ENCODE data around the gene GALM. TPM values are rescaled to one million over a fixed set of nuclear protein-coding genes. Genes with fewer than 3 reads are reported as not detected.
"Not testable (repeated sequence)": the region's sequence is repeated elsewhere in the genome, so short reads cannot be mapped to it uniquely, and the experiment has no call there.

GALM gene
- total RNA-seq, 1 donor from 2014 or later = 17.6 TPM

GRCh38 chr2:38733300-38733971 is 67.5 kb downstream of the GALM start:
- no peak for DNase-seq (ENCODE audit: low spot score in 2 of 2, unreplicated experiment in 2 of 2)
- Mint-ChIP-seq H3K9me3 (no peaks in the 10 kb centered on the region), H3K4me1 (peaks cover 21% of the 10 kb centered on the region), H3K4me3 (no peak overlapping the region), H3K36me3 (peaks cover 23% of the 10 kb centered on the region), H3K27ac (no peak overlapping the region), H3K27me3 (ENCODE audit: low read depth) (no peaks in the 10 kb centered on the region)
- TF ChIP-seq CTCF (IDR thresholded peaks at IDR 0.05; ENCODE audit: unreplicated experiment) = no peak

- TF ChIP-seq CTCF (IDR thresholded peaks at IDR 0.05; ENCODE audit: unreplicated experiment) = no peak
- Mint-ChIP-seq H3K36me3 (peaks cover 34% of the 10 kb centered on the region), H3K4me1 (peaks cover 21% of the 10 kb centered on the region), H3K27me3 (ENCODE audit: low read depth) (no peaks in the 10 kb centered on the region), H3K4me3 (no peak overlapping the region), H3K27ac (peak overlapping the region; percentile 50), H3K9me3 (peaks cover 5% of the 10 kb centered on the region)
- no peak for DNase-seq (ENCODE audit: low spot score in 2 of 2, unreplicated experiment in 2 of 2)
Measured at GRCh38 chr2:38734299-38735058, 68.6 kb downstream of the GALM start.

GRCh38 chr2:38735999-38736320 is 70.0 kb downstream of the GALM start:
- Mint-ChIP-seq H3K36me3 (peaks cover 38% of the 10 kb centered on the region), H3K27ac (peak overlapping the region; percentile 94), H3K4me1 (peaks cover 21% of the 10 kb centered on the region), H3K4me3 (no peak overlapping the region), H3K27me3 (ENCODE audit: low read depth) (no peaks in the 10 kb centered on the region), H3K9me3 (peaks cover 9% of the 10 kb centered on the region)
- no peak for DNase-seq (ENCODE audit: low spot score in 2 of 2, unreplicated experiment in 2 of 2)
- no peak for TF ChIP-seq CTCF (IDR thresholded peaks at IDR 0.05; ENCODE audit: unreplicated experiment)

GRCh38 chr2:38737000-38737698 is 71.2 kb downstream of the GALM start:
- H3K36me3 Mint-ChIP-seq = peaks cover 38% of the 10 kb centered on the region

GRCh38 chr2:38737925-38738324 is 72.0 kb downstream of the GALM start:
- Mint-ChIP-seq H3K4me3 (no peak overlapping the region), H3K27ac (peak overlapping the region; percentile 94), H3K36me3 (peaks cover 40% of the 10 kb centered on the region), H3K27me3 (ENCODE audit: low read depth) (no peaks in the 10 kb centered on the region), H3K9me3 (peaks cover 9% of the 10 kb centered on the region), H3K4me1 (peaks cover 21% of the 10 kb centered on the region)
- no peak for DNase-seq (ENCODE audit: low spot score in 2 of 2, unreplicated experiment in 2 of 2)
- TF ChIP-seq CTCF (IDR thresholded peaks at IDR 0.05; ENCODE audit: unreplicated experiment) = no peak

More at GRCh38 chr2:38737000-38737698, 71.2 kb downstream of the GALM start:
- not testable (repeated sequence) for DNase-seq (ENCODE audit: low spot score in 2 of 2, unreplicated experiment in 2 of 2); H3K9me3 Mint-ChIP-seq; H3K4me3 Mint-ChIP-seq; H3K27me3 Mint-ChIP-seq (ENCODE audit: low read depth)
- H3K4me1 Mint-ChIP-seq = peaks cover 21% of the 10 kb centered on the region
- H3K27ac Mint-ChIP-seq = peak overlapping the region; percentile 94

GRCh38 chr2:38739524-38739923 is 73.6 kb downstream of the GALM start:
- peaks cover 41% of the 10 kb centered on the region for H3K36me3 Mint-ChIP-seq
- H3K9me3 Mint-ChIP-seq = peaks cover 9% of the 10 kb centered on the region
- H3K4me1 Mint-ChIP-seq = peaks cover 21% of the 10 kb centered on the region
- TF ChIP-seq CTCF (IDR thresholded peaks at IDR 0.05; ENCODE audit: unreplicated experiment) = no peak
- no peak overlapping the region for H3K27ac Mint-ChIP-seq
- H3K4me3 Mint-ChIP-seq = no peak overlapping the region
- no peak for DNase-seq (ENCODE audit: low spot score in 2 of 2, unreplicated experiment in 2 of 2)
- no peaks in the 10 kb centered on the region for H3K27me3 Mint-ChIP-seq (ENCODE audit: low read depth)

All from mesothelial cell of epicardium (in vitro differentiated cells).